Amniotic stem cell (primary cell): ENCODE results near the gene PLCB4.

Experiments used
- DNase-seq: peaks from one replicate; lab custom pipeline; 2025; lab: John Stamatoyannopoulos, UW

PLCB4 gene

DNA sequence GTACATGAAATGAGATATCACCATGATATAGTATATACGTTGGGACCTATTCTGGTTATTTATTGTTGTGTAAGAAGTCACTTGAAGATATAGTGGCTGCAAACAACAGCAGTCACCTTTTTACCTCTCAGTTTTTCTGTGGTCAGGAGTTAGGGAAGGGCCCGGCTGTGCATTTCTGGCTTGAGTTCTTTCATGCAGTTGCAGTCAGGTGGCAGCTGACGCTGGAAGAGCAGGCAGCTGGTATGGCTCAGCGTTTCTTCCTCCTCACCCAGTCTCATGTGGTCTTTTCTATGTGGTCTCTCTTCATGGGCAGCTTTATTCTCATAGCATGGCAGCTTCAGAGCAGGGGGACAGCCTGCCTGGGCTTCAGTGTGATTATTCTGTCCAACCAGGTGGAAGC is 154.4 kb downstream of the PLCB4 start:
- no peak for DNase-seq

- DNase-seq: no peak
These were observed 157.0 kb downstream of the PLCB4 start for GRCh38 chr20:9225879-9226278.

DNA sequence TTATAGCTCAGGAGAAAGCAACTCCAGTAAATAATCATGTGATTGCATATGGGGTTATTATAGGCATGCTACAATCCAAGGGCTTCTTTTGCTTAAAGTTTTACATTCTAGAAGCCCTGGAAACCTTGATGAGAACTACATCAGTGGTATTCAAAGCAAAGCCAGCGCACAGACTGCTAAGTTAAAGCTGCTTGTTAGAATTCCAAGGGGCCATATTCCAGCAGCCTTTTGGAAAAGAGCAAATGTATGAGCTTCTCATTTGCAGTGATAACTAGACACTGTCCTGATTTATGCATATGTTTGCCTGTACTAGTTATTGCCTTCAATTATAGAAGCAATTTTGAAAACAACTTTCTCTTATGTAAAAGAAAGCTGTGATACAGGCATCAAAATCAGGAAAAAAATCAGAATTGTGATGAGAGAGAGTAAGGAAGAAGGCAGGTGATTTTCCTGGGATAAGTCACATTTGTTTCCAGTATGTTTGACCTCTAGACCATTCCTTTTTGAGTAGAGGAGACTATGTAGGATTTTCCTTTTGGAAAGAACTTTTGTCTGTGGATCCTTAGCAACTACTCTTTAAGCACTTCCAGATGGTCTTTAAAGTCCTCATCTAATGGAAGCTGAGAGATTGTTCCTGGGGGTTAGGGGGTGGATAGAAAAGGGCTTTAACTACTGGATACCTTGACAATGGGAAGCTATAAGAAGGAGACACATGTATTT is 159.2 kb downstream of the PLCB4 start:
- no peak for DNase-seq

- no peak for DNase-seq
These were observed 160.0 kb downstream of the PLCB4 start for GRCh38 chr20:9228774-9229450.

DNA sequence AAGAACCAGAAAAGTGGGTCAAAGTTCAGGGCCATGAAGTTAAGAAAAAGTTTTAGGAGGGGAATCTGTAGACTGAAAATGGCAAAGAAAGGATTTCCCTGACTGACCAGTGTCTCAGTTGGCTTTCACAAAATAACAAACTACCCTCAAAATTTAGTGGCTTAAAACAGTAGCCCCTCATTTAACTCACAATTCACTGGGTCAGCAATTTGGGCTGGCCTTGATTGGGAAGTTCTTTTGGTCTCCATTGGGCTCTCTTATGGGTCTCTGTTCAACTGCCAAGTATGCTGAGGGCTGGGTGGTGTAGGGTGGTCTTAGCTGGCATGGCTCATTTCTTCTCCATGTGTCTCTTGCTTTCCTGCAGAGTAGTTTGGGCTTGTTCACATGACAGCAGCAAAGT is 161.5 kb downstream of the PLCB4 start:
- no peak for DNase-seq

- no peak for DNase-seq
These were observed 164.9 kb downstream of the PLCB4 start for GRCh38 chr20:9233804-9234203.

DNA sequence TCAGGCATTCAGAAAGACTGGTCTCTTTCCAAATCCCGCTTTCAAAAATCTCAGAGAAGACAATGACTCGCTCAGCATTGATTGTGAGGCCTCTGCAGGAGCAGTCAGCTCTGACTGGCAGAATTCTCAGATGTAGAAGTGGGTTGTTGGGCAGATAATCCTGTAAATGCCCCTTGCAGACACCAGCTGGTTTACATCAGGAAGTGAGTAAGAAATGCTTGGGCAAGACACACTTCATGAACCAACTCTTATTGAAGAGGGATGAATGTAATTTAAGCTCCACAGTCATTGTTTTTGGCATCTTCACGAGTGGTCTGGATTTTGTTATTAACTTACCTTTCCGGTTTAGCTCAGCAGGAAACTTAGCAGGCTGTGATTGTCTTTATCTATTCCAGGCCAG is 166.6 kb downstream of the PLCB4 start:
- peak; percentile 10 for DNase-seq

GRCh38 chr20:9236458-9236857 is 167.6 kb downstream of the PLCB4 start:
- DNase-seq: no peak

DNA sequence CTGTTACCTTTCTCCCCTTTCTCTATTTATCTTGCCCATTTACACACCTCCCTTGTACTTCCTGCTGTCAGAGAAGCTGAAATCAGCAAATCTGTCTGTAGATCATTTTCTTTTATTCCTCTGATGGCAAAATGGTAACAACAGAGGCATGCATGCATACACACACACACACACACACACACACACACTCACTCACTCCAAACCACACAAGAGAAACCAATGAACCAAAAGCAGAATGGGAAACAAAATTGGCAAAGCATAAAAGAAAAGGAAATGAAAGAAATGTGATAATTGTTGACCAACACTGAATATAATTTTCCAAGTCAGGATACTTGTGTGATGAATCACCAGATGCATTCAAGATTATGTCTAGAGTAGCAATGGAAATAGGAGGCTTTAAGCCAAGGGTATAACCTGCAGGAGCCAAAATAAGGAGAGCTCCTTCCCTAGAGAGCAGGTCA is 172.4 kb downstream of the PLCB4 start:
- DNase-seq: no peak

GRCh38 chr20:9241721-9242427 is 173.0 kb downstream of the PLCB4 start:
- no peak for DNase-seq

- no peak for DNase-seq
These were observed 175.1 kb downstream of the PLCB4 start for GRCh38 chr20:9243986-9244385.

DNA sequence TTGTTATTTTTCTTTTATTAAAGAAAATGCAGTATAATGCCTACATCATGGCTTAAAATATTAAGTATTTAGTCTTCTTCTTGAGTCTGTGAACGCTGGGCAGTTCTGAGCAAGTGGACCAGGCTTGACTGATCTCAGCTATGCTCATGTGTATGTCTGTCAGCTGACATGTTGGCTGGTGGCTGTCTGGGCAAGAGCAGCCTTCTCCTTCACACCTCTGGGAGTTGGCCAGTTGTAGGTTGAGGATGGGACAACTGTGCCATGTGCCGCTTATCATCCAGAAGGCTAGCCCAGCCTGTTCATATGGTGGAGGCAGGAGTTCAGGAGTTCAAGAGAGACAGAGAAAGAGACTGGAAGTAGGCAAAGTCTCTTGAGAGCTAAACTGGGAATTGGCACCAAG is 175.9 kb downstream of the PLCB4 start:
- DNase-seq: no peak

GRCh38 chr20:9246731-9247130 is 177.8 kb downstream of the PLCB4 start:
- no peak for DNase-seq

DNA sequence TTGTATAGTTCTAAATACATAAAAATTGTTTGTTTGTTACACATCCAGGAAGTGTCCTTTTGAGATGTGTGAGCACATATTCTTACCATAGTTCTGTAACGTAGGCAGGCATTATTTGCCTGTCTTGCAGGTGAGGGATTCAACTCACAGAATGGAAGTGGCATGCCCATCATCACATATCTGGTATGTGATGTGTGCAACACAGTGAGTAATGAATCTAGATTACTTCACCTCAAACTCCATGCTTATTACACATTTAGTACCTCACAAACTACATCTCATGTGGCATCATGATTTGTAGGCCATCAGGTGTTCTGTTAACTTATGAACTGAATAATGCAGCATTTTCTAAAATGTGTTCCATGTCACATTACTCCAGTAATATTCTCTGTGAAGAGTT is 181.6 kb downstream of the PLCB4 start:
- DNase-seq: no peak

- no peak for DNase-seq
These were observed 184.2 kb downstream of the PLCB4 start for GRCh38 chr20:9253006-9253539.

DNA sequence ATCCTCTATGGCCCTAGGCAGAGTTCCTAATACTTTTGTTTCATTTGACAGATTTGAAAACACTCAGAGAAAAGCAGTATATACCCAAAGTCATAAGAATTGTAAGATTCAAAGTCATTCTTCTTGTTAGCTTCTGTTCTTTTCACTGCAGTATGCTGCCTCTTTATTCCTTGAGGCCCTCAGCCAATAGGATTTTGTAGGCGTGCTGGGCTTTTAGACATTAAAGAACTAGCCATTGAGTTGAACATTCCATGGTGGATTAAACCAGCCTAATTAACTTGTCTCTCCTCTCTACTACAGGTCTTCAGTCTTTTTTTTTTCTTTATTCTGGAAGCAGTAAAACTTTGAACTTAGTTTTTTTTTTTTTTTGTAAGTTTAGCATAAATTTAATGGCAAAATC is 186.3 kb downstream of the PLCB4 start:
- no peak for DNase-seq

DNA sequence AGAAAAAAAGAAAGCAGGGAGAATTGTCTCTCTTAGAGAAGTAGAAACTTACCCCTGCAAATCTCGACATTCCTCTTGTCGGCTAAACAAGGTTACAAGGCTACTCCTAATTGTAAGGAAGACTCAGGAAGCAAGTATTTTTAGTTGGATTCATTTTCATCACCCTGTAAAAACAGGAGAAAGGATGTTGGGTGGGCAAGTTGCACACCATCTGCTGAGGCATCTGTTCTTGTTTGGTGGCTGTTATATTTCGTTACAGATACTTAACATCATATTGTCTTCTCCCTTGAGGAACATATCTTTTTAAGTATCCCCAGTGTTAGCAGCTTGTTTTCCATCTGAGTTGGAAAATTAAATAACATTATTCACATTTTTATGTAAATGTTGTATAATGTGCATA is 187.5 kb downstream of the PLCB4 start:
- no peak for DNase-seq

GRCh38 chr20:9258901-9259300 is 190.0 kb downstream of the PLCB4 start:
- DNase-seq: no peak

GRCh38 chr20:9260027-9260426 is 191.1 kb downstream of the PLCB4 start:
- no peak for DNase-seq

DNA sequence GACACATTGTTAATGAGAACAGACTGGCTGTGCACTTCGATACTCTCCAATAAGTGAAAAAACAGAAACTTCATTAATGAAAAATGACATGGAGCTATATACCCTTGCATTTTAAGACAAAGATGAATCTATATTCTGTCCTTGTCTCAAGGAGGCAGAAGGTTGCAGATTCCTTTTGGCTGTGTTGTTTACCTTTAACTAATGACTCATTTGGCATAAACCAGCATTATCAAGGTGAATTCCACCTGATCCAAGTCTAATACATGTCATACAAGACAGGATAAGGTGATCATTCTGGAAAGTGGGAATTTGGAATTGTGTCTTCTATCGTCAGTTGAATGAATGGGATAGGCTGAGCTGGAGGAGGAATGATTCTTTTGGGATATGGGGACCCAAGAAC is 192.9 kb downstream of the PLCB4 start:
- DNase-seq: no peak

DNA sequence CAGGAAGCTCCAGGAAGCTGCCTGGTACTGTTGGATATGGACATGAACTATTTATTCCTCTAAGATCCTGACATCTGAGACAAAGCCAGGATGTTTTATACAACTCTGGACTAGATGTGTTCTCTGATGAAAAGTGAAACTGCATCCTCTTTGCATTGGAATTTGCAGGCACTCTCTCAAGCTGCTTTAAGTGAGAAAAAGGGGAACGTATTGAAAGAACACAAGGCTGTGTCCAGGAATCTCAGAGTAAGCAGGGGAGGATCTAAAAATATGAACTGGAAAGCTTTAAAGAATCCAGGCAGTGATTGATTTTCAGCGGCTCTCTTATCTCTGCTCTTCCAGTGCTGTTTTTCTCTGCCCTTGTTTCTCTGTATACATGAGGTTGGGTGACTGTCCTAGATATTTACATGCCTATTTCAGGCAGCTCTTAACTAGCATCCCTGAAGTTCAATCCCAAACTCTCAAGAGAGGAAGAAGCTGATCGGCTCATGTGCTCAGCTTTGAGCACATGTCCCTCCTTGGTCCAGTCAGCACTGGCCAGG is 193.8 kb downstream of the PLCB4 start:
- no peak for DNase-seq

DNA sequence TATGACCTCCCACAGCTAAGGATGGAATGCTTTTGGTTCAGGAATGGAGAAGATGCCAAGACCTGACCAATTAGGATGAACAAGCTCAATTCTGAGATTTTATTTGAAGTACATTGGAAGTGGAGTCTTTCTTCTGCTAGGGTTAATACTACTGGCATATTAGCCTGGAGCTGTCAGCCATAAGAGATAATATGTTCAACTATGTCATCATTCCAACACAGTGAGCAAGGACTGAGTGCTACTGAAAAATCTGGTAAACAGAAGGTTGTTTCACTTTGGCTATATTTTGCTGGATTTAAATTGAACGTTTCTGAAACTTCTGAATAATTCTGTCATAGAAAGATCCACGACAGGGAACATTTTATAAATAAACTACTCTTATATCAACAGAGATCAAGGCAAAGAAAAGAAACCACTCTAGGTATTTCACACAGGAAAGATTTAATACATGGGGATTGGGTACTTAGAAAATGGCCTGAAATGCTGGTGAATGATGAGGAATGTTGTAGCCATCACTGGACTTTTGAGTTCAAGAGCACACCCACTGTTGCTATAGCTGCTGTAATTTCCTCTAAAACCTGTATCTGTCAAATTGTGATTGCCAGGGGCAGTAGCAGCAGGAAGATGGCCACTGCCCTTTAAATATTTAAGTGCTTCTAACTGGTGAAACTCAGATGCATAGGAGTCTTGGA is 200.5 kb downstream of the PLCB4 start:
- DNase-seq: no peak
